ENCODE data around the gene GPR17. TPM values are rescaled to one million over a fixed set of nuclear protein-coding genes. Genes with fewer than 3 reads are reported as not detected.

Gene GPR17
- total and polyA plus RNA-seq, 2 experiments from 2014 or later = 0.09 TPM; not detected in 1

DNA sequence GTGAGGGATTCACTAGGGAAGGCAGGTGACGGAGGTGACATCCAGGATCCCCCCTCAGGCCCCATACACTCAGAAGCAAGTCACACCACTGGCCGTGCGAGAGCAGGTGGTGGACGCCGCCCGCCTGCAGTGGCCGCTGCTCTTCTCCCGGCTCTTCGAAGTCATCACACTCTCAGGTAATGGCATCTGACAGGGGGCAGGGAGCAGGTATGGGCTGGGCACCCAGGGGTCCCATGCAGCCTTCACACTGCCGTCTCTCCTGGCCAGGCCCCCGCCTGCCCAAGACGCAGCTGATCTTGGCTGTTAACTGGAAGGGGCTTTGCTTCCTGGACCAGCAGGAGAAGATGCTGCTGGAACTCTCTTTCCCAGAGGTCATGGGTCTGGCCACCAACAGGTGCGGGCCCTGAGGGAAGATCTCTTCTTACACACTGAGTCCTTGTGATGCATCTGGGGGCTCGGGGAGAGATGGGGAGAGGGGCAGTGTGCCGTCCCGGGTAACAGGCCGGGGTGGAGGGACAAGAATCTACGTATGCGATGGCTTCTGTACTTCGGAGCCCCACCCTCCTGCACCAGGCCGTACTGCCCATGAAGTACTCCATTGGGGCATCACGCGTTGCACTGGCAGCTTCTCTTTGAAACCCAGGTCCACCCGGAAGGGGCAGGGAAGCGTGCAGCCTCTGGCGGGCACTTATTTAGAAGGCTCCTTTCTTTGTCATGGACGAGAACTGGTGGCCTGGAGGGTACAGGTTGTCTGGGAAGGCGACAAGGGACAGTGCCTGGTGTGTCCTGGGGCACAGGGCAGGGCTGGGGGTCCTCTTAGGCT, 18.8 kb upstream of the GPR17 start:
- no peak for DNase-seq (ENCODE audit: low read depth in 1 of 2, low spot score in 1 of 2)
- Histone ChIP-seq H3K4me3 (no peak overlapping the region), H3K27me3 (no peaks in the 10 kb centered on the region), H3K36me3 (no peaks in the 10 kb centered on the region), H3K9me3 (ENCODE audit: low read depth) (no peaks in the 10 kb centered on the region), H3K27ac (no peak overlapping the region), H3K4me1 (ENCODE audit: low read depth) (no peaks in the 10 kb centered on the region)
- TF ChIP-seq, protein P1, sequence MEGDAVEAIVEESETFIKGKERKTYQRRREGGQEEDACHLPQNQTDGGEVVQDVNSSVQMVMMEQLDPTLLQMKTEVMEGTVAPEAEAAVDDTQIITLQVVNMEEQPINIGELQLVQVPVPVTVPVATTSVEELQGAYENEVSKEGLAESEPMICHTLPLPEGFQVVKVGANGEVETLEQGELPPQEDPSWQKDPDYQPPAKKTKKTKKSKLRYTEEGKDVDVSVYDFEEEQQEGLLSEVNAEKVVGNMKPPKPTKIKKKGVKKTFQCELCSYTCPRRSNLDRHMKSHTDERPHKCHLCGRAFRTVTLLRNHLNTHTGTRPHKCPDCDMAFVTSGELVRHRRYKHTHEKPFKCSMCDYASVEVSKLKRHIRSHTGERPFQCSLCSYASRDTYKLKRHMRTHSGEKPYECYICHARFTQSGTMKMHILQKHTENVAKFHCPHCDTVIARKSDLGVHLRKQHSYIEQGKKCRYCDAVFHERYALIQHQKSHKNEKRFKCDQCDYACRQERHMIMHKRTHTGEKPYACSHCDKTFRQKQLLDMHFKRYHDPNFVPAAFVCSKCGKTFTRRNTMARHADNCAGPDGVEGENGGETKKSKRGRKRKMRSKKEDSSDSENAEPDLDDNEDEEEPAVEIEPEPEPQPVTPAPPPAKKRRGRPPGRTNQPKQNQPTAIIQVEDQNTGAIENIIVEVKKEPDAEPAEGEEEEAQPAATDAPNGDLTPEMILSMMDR (IDR thresholded peaks at IDR 0.05; ENCODE audit: low read depth, low read length) = no peak

DNA sequence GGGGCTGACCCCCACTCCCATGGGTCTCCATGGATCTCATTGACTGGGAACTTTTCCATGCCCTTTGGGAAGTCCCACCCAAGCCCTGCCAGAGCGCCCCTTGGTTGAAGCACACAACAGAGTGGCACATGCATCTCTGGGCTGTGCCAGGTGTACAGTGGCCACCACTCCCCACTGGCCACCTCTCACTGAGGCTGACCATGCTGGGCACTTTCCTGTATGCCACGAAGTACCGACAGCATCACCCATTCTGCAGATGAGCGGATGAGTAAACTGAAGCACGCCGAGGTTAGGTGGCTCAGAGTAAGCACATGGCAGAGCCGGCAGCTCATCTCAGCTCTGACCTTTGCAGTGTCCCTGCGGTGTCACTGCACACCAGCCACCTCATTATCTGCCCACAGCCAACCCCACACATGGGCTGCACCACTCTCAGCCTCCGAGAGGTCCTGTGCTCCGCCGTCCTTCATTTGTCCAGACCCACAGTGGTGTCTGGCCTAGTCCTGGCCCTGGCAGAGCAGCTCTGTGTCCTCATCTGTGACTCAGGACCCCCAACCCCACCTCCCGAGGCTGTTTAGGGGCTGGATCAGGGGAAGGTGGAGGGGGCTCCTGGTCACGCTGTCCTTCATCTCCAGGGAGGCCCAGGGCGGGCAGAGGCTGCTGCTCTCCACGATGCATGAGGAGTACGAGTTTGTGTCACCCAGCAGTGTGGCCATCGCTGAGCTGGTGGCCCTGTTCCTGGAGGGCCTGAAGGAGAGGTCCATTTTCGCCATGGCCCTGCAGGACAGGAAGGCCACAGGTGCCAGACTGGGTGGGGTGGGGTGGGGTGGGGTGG, 18.0 kb upstream of the GPR17 start:
- TF ChIP-seq, protein P1 (IDR thresholded peaks at IDR 0.05; ENCODE audit: low read depth, low read length) = no peak
- no peak overlapping the region for H3K4me3 ChIP-seq
- no peaks in the 10 kb centered on the region for H3K36me3 ChIP-seq
- DNase-seq (ENCODE audit: low read depth in 1 of 2, low spot score in 1 of 2) = no peak
- no peaks in the 10 kb centered on the region for H3K9me3 ChIP-seq (ENCODE audit: low read depth)
- no peaks in the 10 kb centered on the region for H3K4me1 ChIP-seq (ENCODE audit: low read depth)
- no peak overlapping the region for H3K27ac ChIP-seq
- no peaks in the 10 kb centered on the region for H3K27me3 ChIP-seq

DNA sequence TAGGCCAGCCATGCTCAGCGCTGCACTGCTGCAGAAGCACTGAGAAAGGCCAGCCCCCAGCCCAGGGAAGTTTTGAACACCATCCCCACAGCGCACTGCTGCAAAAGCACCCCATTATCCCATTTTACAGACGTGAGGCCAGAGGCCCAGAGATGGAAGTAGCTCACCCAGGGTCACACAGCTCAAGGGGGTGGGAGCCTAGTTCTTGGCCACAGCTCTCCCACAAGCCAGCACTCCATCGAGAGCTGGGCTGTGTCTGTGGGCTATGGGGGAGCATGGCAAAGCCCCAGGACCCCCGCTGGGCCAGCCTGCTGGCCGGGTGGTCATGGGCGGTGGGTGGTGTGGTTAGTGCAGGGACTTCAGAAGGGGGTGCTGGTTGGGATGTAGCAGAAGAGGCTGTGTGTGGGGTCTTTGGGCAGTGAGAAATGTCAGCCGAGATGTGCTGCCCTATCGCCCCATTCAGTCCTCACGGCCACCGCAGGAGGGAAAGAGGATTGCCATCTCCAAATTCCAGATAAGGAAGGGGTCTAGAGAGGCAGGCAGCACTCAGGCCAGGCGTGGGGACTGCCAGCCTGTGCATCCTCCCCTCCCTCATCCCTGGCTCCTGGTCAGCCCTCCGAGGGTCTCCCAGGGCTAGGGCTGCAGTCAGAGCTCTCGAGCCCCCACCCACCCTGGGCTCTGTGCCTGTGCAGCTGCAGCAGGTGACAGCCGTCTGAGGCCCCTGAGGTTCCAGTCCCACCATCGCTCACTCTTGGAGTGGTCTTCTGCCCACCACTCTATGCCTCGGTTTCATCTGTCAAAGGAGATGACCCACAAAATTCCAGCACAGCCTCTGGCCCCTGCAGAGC, 17.0 kb upstream of the GPR17 start:
- TF ChIP-seq, protein P1 (IDR thresholded peaks at IDR 0.05; ENCODE audit: low read depth, low read length) = no peak
- Histone ChIP-seq H3K27me3 (no peaks in the 10 kb centered on the region), H3K27ac (no peak overlapping the region), H3K36me3 (no peaks in the 10 kb centered on the region), H3K4me1 (ENCODE audit: low read depth) (no peaks in the 10 kb centered on the region), H3K4me3 (no peak overlapping the region), H3K9me3 (ENCODE audit: low read depth) (no peaks in the 10 kb centered on the region)
- DNase-seq (ENCODE audit: low read depth in 1 of 2, low spot score in 1 of 2) = no peak

DNA sequence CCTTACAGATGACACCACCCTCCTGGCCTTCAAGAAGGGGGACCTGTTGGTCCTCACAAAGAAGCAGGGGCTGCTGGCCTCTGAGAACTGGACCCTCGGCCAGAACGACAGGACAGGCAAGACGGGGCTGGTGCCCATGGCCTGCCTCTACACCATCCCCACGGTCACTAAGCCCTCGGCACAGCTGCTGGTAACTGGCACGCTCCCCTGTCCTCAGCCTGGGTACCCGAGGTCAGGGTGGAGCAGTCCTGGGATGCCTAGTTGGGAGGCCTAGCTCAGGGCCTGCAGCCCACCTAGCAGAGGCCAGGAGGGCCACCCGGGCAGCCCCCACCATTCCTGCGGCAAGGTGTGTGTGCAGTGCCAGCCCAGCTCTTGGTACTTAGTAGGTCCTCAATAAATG, 16.3 kb upstream of the GPR17 start:
- TF ChIP-seq, protein P1 (IDR thresholded peaks at IDR 0.05; ENCODE audit: low read depth, low read length) = no peak
- Histone ChIP-seq H3K9me3 (ENCODE audit: low read depth) (no peaks in the 10 kb centered on the region), H3K4me3 (no peak overlapping the region), H3K4me1 (ENCODE audit: low read depth) (no peaks in the 10 kb centered on the region), H3K36me3 (no peaks in the 10 kb centered on the region), H3K27ac (no peak overlapping the region), H3K27me3 (no peaks in the 10 kb centered on the region)
- no peak for DNase-seq (ENCODE audit: low read depth in 1 of 2, low spot score in 1 of 2)

Measured in cardiac muscle cell (in vitro differentiated cells and primary cell).